K562 (cell line): ENCODE results near the gene LRRC25. TPM values are rescaled to one million over a fixed set of nuclear protein-coding genes. Genes with fewer than 3 reads are reported as not detected.

Source experiments
- ATAC-seq: fragments of 200-7000 bp; cut with Tn5 transposase; 3 replicates; pipeline ENCODE4 v1.9.1; 2020; ENCODE audit warnings: moderate library complexity
- BruUV-seq: library from RNA; stranded (reverse); fragments of 400-500 nt; replicated peaks from 2 replicates; lab custom pipeline; 2021; lab: Mats Ljungman, UMichigan
- CTCF ChIA-PET: fragments of 300-600 bp; formaldehyde crosslinking; extraction: SDS; loops from one replicate; lab custom pipeline; 2021; ENCODE audit warnings: low intra/inter-chr PET ratio; lab: Yijun Ruan, JAX
- POLR2A ChIA-PET: fragments of 300-600, 350-650 bp; sonication (Branson Sonifier 250); formaldehyde crosslinking; extraction: SDS; loops from one replicate; lab custom pipeline; 2021; ENCODE audit warnings: antibody characterized with exemption, inconsistent platforms; lab: Yijun Ruan, JAX
- DNase-seq, 4 experiments: peaks; one replicate each; pipeline versions ENCODE4 v3.0.0 to v3.0.0-alpha.2; 2011 to 2018; ENCODE audit warnings: low spot score in 3 of 4, mixed read lengths in 3 of 4; ENCODE audit errors: extremely low read depth in 1 of 4
- FAIRE-seq: peaks from 2 replicates; lab custom pipeline; 2011; peaks lifted over from hg19 to GRCh38; lab: Jason Lieb, UNC
- H2AFZ ChIP-seq: 2 replicates; pipeline ENCODE4 v1.6.0; 2011; ENCODE audit warnings: low read depth, low read length, control low read depth, inconsistent platforms
- H3K27ac ChIP-seq: fragments of 200-600 bp; 3 replicates; pipeline ENCODE4 v1.8.0; 2011; ENCODE audit warnings: low read depth, mild to moderate bottlenecking, control low read depth, inconsistent platforms, low read length, moderate library complexity, mixed read lengths; ENCODE audit errors: extremely low read depth
- H3K27me3 ChIP-seq, 2 experiments: fragments of 300-600 bp in 1 of 2; 2 replicates in 1 of 2; 3 replicates in 1 of 2; pipeline versions ENCODE4 v1.6.0 to v1.8.0; 2011; ENCODE audit warnings: inconsistent platforms in 2 of 2, low read length in 2 of 2, mild to moderate bottlenecking in 1 of 2, mixed read lengths in 1 of 2, moderate library complexity in 1 of 2; ENCODE audit not compliant: control insufficient read depth in 2 of 2, insufficient read depth in 2 of 2
- H3K36me3 ChIP-seq: fragments of 300-600 bp; 3 replicates; pipeline ENCODE4 v1.8.0; 2011; ENCODE audit warnings: mild to moderate bottlenecking, low read length, inconsistent platforms; ENCODE audit not compliant: control insufficient read depth, insufficient read depth
- H3K4me1 ChIP-seq, 2 experiments: fragments of 200-600 bp in 1 of 2; replicated peaks in 1 of 2; 2 replicates in 1 of 2; 3 replicates in 1 of 2; pipeline versions ENCODE4 v1.5.1 to v1.8.0; 2011; ENCODE audit warnings: inconsistent platforms in 2 of 2, low read length in 2 of 2, mild to moderate bottlenecking in 1 of 2, mixed read lengths in 1 of 2, moderate library complexity in 1 of 2; ENCODE audit not compliant: control insufficient read depth in 2 of 2, insufficient read depth in 2 of 2
- H3K4me2 ChIP-seq: 2 replicates; pipeline ENCODE4 v1.6.1; 2011; ENCODE audit warnings: low read length, control low read depth, inconsistent platforms, mixed read lengths; ENCODE audit not compliant: insufficient read depth
- H3K4me3 ChIP-seq: fragments of 200-600 bp; sonication (generic), shearing (Covaris generic); 2 replicates; pipeline ENCODE4 v1.5.1; 2016; ENCODE audit warnings: control low read depth, inconsistent platforms
- H3K79me2 ChIP-seq: fragments of 200-600 bp; 3 replicates; pipeline ENCODE4 v1.8.0; 2011; ENCODE audit warnings: low read length, inconsistent platforms; ENCODE audit not compliant: control insufficient read depth, insufficient read depth
- H3K9ac ChIP-seq, 2 experiments: 2 replicates each; pipeline versions ENCODE4 v1.6.0 to v1.6.1; 2011; ENCODE audit warnings: low read depth in 2 of 2, low read length in 2 of 2, control low read depth in 1 of 2, inconsistent platforms in 1 of 2, mild to moderate bottlenecking in 1 of 2, mixed read lengths in 1 of 2; ENCODE audit not compliant: insufficient read depth in 1 of 2
- H3K9me1 ChIP-seq: one replicate; pipeline ENCODE4 v1.6.0; 2011; ENCODE audit warnings: inconsistent platforms, mild to moderate bottlenecking, low read length, moderate library complexity; ENCODE audit not compliant: control insufficient read depth, insufficient read depth
- H3K9me3 ChIP-seq: replicated peaks from 2 replicates; pipeline ENCODE4 v1.5.1; 2011; ENCODE audit warnings: low read depth, low read length, inconsistent platforms; ENCODE audit not compliant: control insufficient read depth, insufficient read depth
- H4K20me1 ChIP-seq: replicated peaks from 2 replicates; pipeline ENCODE4 v1.6.1; 2011; ENCODE audit warnings: low read length, inconsistent platforms, mixed read lengths; ENCODE audit not compliant: control insufficient read depth, insufficient read depth
- CBX1 ChIP-seq: sonication (generic); IDR thresholded peaks from 2 replicates; pipeline ENCODE4 v1.6.1; 2016; ENCODE audit warnings: antibody characterized with exemption, low read depth, mild to moderate bottlenecking
- CCNT2 ChIP-seq: IDR thresholded peaks from 2 replicates; pipeline ENCODE4 v1.6.1; 2011; ENCODE audit warnings: borderline replicate concordance, low read depth, mild to moderate bottlenecking, moderate library complexity, mixed read lengths, low read length; ENCODE audit not compliant: insufficient read length; ENCODE audit errors: extremely low read depth
- SAFB2 ChIP-seq: fragments of 200-400 bp; formaldehyde crosslinking; IDR thresholded peaks from 2 replicates; pipeline ENCODE4 v1.6.1; 2018; ENCODE audit warnings: borderline replicate concordance, low read length, low read depth, moderate library complexity; ENCODE audit not compliant: severe bottlenecking
- SMC3 ChIP-seq: conservative IDR thresholded peaks from 2 replicates; pipeline ENCODE4 v1.6.1; 2011; ENCODE audit warnings: low read depth, low read length, improper control_type of control experiment; ENCODE audit not compliant: insufficient read depth
- ZEB2 ChIP-seq: fragments of 450-650 bp; IDR thresholded peaks from 2 replicates; pipeline ENCODE4 v1.6.1; 2016
- ZNF121 ChIP-seq: sonication (generic); formaldehyde crosslinking; conservative IDR thresholded peaks from 2 replicates; pipeline ENCODE4 v1.8.0; 2022; ENCODE audit warnings: missing genetic modification reagents
- WGBS: fragments of 100-300 bp; shearing (Covaris generic); methylation state at CpG from one replicate; pipeline ENCODE4 v1.1.6; 2016; ENCODE audit warnings: low coverage, mixed read lengths; ENCODE audit not compliant: insufficient coverage; ENCODE audit errors: missing lambda C conversion rate; 5-methylcytosine and 5-hydroxymethylcytosine counted together
- in situ Hi-C: fragments of 300-500 bp; cut with MboI; formaldehyde crosslinking; loops from 4 replicates; pipeline ENCODE4 v1.15.0; 2018; ENCODE audit warnings: inconsistent platforms, mixed read lengths
- intact Hi-C: fragments of 100-400 bp; cut with micrococcal nuclease; formaldehyde crosslinking; loops from 2 replicates; pipeline ENCODE4 v1.14.2; 2022
- polyA plus RNA-seq, 8 experiments: library from polyadenylated mRNA; depleted of rRNA in 4 of 8; stranded (reverse) in 5 of 8; unstranded in 3 of 8; fragments of >200 nt; fragmentation: Nextera tagmentation in 2 of 8; fragmentation: Illumina TruSeq in 1 of 8; extraction: Ambion mirVana in 2 of 8; extraction: Trizol in 1 of 8; gene quantifications; 2 replicates each; pipeline versions ENCODE4 v1.2.1 to v1.2.3, GENCODE V29; 2011 to 2014; ENCODE audit warnings: inconsistent platforms in 1 of 8, missing spikeins in 1 of 8
- total RNA-seq, 7 experiments: library from RNA; depleted of rRNA in 6 of 7; stranded (reverse); fragments of >200 nt in 6 of 7; fragmentation: Illumina TruSeq in 2 of 7; extraction: Trizol in 2 of 7; gene quantifications; 2 replicates each; pipeline versions ENCODE4 v1.2.1 to v1.2.3, GENCODE V29; 2011 to 2021; ENCODE audit warnings: low replicate concordance in 1 of 7
- TF ChIP-seq, protein P1 (sequence below): fragments of 250-450 bp; sonication (Bioruptor Pico); IDR thresholded peaks from 2 replicates; pipeline ENCODE4 v1.9.0; 2021; ENCODE audit warnings: mild to moderate bottlenecking

The LRRC25 gene
- total and polyA plus RNA-seq, 9 of the 15 experiments (the other 6 are each of a cell fraction or from before 2014, with no cell fraction given): 0.07 to 0.36 (median 0.10) TPM; not detected in 3

DNA sequence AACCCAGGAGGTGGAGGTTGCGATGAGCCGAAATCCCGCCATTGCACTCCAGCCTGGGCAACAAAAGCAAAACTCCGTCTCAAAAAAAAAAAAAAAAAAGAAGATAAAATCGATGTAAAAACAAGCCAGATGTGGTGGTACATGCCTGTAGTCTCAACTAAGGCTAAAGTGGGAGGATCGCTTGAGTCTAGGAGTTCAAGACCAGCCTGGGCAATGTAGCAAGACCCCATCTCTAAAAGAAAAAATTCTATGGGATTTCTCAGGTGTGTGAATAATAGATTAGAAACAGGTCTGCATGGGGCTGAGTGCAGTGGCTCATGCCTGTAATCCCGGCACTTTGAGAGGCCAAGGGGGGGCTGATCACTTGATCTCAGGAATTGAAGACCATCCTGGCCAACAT is 45.9 kb downstream of the LRRC25 start:
- Histone ChIP-seq H3K27me3 (no peaks in the 10 kb centered on the region), H3K36me3 (peaks cover 43% of the 10 kb centered on the region), H3K79me2 (peaks cover 11% of the 10 kb centered on the region; the same call in 2 of the 3 replicates), H4K20me1 (no peaks in the 10 kb centered on the region), H3K9me3 (no peaks in the 10 kb centered on the region), H3K4me1 (no peaks in the 10 kb centered on the region), H3K27ac (no peak overlapping the region), H3K9me1 (no peaks in the 10 kb centered on the region), H3K4me3 (no peak overlapping the region), H3K4me2 (no peak overlapping the region), H2AFZ (no peak overlapping the region), H3K9ac (no peak overlapping the region)
- DNase-seq (no peak), FAIRE-seq (no peak), ATAC-seq (no peak)
- ChIA-PET CTCF (no interaction called here), POLR2A (no interaction called here)
- in situ Hi-C loops (no loop called here), intact Hi-C loops (no loop called here)
- no TSS peak for BruUV-seq
- TF ChIP-seq SMC3 (no peak), ZNF121 (peak; percentile 82), CCNT2 (no peak), CBX1 (no peak), ZEB2 (no peak), SAFB2 (no peak)
- TF ChIP-seq, protein P1, sequence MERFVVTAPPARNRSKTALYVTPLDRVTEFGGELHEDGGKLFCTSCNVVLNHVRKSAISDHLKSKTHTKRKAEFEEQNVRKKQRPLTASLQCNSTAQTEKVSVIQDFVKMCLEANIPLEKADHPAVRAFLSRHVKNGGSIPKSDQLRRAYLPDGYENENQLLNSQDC (CRISPR knock-in tag): no peak
- WGBS: 90% methylated on average over 6 of the region's 7 CpGs
